Midbrain (tissue), 1 donor: ENCODE measurements around the gene NDST1.

ENCODE experiments used
- DNase-seq: peaks from one replicate; lab custom pipeline; 2025; lab: John Stamatoyannopoulos, UW

The NDST1 gene

GRCh38 chr5:150570333-150570732 lies 62.4 kb downstream of the NDST1 start:
- DNase-seq = no peak

GRCh38 chr5:150571836-150572235 lies 63.9 kb downstream of the NDST1 start:
- no peak for DNase-seq

GRCh38 chr5:150573216-150573615 lies 65.3 kb downstream of the NDST1 start:
- DNase-seq = no peak

GRCh38 chr5:150573867-150574817 lies 66.2 kb downstream of the NDST1 start:
- DNase-seq = no peak

GRCh38 chr5:150574818-150575547 lies 67.1 kb downstream of the NDST1 start:
- no peak for DNase-seq

GRCh38 chr5:150575745-150576448 lies 68.0 kb downstream of the NDST1 start:
- no peak for DNase-seq

GRCh38 chr5:150576449-150576949 lies 68.6 kb downstream of the NDST1 start:
- no peak for DNase-seq

GRCh38 chr5:150577378-150578139 lies 69.6 kb downstream of the NDST1 start:
- no peak for DNase-seq

GRCh38 chr5:150578781-150579461 lies 71.0 kb downstream of the NDST1 start:
- DNase-seq = no peak

GRCh38 chr5:150579462-150580400 lies 71.8 kb downstream of the NDST1 start:
- no peak for DNase-seq

- DNase-seq = no peak
Measured at GRCh38 chr5:150580917-150581316, 73.0 kb downstream of the NDST1 start.

GRCh38 chr5:150582241-150583109 lies 74.5 kb downstream of the NDST1 start:
- DNase-seq = no peak

GRCh38 chr5:150583541-150584225 lies 75.8 kb downstream of the NDST1 start:
- no peak for DNase-seq

- DNase-seq = no peak
Measured at GRCh38 chr5:150584556-150585335, 76.8 kb downstream of the NDST1 start.

- DNase-seq = no peak
Measured at GRCh38 chr5:150585781-150586341, 77.9 kb downstream of the NDST1 start.

- DNase-seq = no peak
Measured at GRCh38 chr5:150587016-150587415, 79.1 kb downstream of the NDST1 start.
